H1 (cell line): ENCODE measurements around the gene UBE2I. TPM values are rescaled to one million over a fixed set of nuclear protein-coding genes. Genes with fewer than 3 reads are reported as not detected.

Experiments
- ASH2L ChIP-seq: fragments of 200-600, 300-600 bp; sonication (generic); IDR thresholded peaks from one replicate; pipeline ENCODE4 v1.7.1; 2017; ENCODE audit warnings: low read length
- CBX8 ChIP-seq: fragments of 300-800, 300-1000 bp; sonication (generic); IDR thresholded peaks from 2 replicates; pipeline ENCODE4 v1.7.1; 2016; ENCODE audit warnings: low read depth, low read length, borderline replicate concordance
- CEBPB ChIP-seq: IDR thresholded peaks from 2 replicates; pipeline ENCODE4 v1.6.1; 2012; ENCODE audit warnings: low read depth, low read length
- CREB1 ChIP-seq: IDR thresholded peaks from 2 replicates; pipeline ENCODE4 v1.6.1; 2012; ENCODE audit warnings: inconsistent platforms
- EZH2 ChIP-seq: fragments of 200-600 bp; sonication (generic); IDR thresholded peaks from 2 replicates; pipeline ENCODE4 v1.7.1; 2012; ENCODE audit warnings: low read depth, mild to moderate bottlenecking, moderate library complexity, low read length, inconsistent platforms; ENCODE audit not compliant: severe bottlenecking
- POLR2A ChIP-seq, 2 experiments: IDR thresholded peaks; 1 replicate in 1 of 2; 2 replicates in 1 of 2; pipeline ENCODE4 v1.6.1; 2011; ENCODE audit warnings: low read depth in 2 of 2, low read length in 2 of 2, mild to moderate bottlenecking in 2 of 2; ENCODE audit errors: control extremely low read depth in 1 of 2
- POLR2AphosphoS5 ChIP-seq: IDR thresholded peaks from 2 replicates; pipeline ENCODE4 v1.6.1; 2011; ENCODE audit warnings: low read depth, low read length
- RBBP5 ChIP-seq: IDR thresholded peaks from 2 replicates; pipeline ENCODE4 v1.7.1; 2012; ENCODE audit warnings: low read depth, mild to moderate bottlenecking, inconsistent platforms, low read length, moderate library complexity, borderline replicate concordance
- RFX5 ChIP-seq: IDR thresholded peaks from 2 replicates; pipeline ENCODE4 v1.6.1; 2011; ENCODE audit warnings: low read depth, low read length, improper control_type of control experiment, borderline replicate concordance
- RNF2 ChIP-seq: fragments of 200-900, 300-1000 bp; sonication (generic); IDR thresholded peaks from 2 replicates; pipeline ENCODE4 v1.7.1; 2016; ENCODE audit warnings: borderline replicate concordance, low read depth, mild to moderate bottlenecking, antibody characterized with exemption, low read length; ENCODE audit not compliant: poor library complexity, severe bottlenecking; ENCODE audit errors: missing control alignments
- SIX5 ChIP-seq: IDR thresholded peaks from 2 replicates; pipeline ENCODE4 v1.6.1; 2011; ENCODE audit warnings: mild to moderate bottlenecking, low read depth, low read length
- SP1 ChIP-seq: IDR thresholded peaks from 2 replicates; pipeline ENCODE4 v1.6.1; 2011; ENCODE audit warnings: low read depth, low read length
- SP2 ChIP-seq: IDR thresholded peaks from 2 replicates; pipeline ENCODE4 v1.6.1; 2012; ENCODE audit warnings: mild to moderate bottlenecking, low read length, inconsistent platforms
- SP4 ChIP-seq: IDR thresholded peaks from 2 replicates; pipeline ENCODE4 v1.6.1; 2012; ENCODE audit warnings: low read length, inconsistent platforms
- TAF1 ChIP-seq: IDR thresholded peaks from 2 replicates; pipeline ENCODE4 v1.6.1; 2011; ENCODE audit warnings: mild to moderate bottlenecking, low read depth, low read length
- TCF12 ChIP-seq: IDR thresholded peaks from 2 replicates; pipeline ENCODE4 v1.6.1; 2011; ENCODE audit warnings: low read depth, mild to moderate bottlenecking, low read length
- polyA plus RNA-seq, 7 experiments: library from polyadenylated mRNA; depleted of rRNA in 3 of 7; stranded (reverse) in 5 of 7; unstranded in 2 of 7; fragments of >200 nt in 5 of 7; fragments of 200-250 nt in 2 of 7; gene quantifications; 1 replicate in 5 of 7; 2 replicates in 1 of 7; 4 replicates in 1 of 7; pipeline versions ENCODE4 v1.2.1 to v1.2.3, GENCODE V29; 2011 to 2013; ENCODE audit warnings: missing spikeins in 2 of 7, mixed read lengths in 2 of 7
- total RNA-seq: library from RNA; stranded (reverse); fragmentation: NEBNext Ultra II Directional; extraction: Animal tissue kit (Norgen Biotek cat#: 25700); gene quantifications from 2 replicates; pipeline ENCODE4 v1.2.1, GENCODE V29; 2021

The UBE2I gene
- total and polyA plus RNA-seq, 2 of the 8 experiments (the other 6 are each of a cell fraction or from before 2014, with no cell fraction given), result 148 to 268 TPM

DNA sequence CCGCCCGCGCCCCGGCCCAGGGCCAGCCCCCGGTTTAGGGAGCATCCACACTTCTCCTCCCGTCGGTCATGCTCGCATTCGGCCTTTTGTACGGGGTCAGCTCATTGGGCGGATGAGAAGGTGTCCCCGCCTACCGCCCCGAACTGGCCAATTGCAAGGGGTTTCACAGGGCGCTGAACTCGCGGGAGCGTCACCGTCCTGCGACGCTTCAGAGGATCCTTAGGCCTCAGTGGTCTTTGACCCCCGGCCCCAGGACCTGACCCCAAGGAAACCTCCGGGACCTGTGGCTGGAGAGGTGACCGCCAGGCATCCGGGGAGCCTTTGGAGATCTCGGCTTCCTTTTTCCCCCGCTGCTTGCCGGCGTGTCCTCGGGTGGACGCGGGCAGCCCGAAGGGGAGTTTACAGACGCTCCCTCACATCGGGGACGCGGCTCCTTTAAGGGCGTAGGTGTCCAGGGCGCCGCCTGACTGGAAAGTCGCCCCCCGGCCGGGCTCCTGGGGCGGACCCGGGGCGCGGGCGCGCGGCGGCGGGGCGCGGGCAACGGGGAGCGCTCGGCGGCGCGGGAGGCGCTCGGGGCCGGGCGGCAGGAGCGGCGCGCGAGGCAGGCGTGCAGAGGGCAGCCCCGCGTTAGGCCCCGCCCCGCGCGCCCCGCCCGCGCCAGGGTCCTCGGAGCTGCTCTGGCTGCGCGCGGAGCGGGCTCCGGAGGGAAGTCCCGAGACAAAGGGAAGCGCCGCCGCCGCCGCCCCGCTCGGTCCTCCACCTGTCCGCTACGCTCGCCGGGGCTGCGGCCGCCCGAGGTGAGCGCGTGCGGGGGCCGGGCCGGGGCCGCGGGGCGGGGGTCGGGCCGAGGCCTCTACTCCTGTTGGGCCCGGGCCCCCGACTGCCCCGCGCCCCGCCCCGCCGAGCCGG lies at the start of gene UBE2I (continued):
- TF ChIP-seq EZH2, result no peak
- TF ChIP-seq POLR2AphosphoS5, result peak; percentile 41; the same call in 1 of the 2 replicates
- no peak for TF ChIP-seq RNF2
- peak; percentile 98 for TF ChIP-seq CREB1
- TF ChIP-seq SP2, result peak; percentile 31; the same call in 1 of the 2 replicates
- TF ChIP-seq CEBPB, result no peak
- TF ChIP-seq SP1, result peak; percentile 97
- TF ChIP-seq RFX5, result no peak
- TF ChIP-seq POLR2A (IDR thresholded peaks at IDR 0.05; ENCODE audit: control extremely low read depth in 1 of 2, low read depth in 2 of 2, low read length in 2 of 2), result peak in 1 of 2 experiments; percentile 54; a peak in 1 of 3 replicates
- peak; percentile 49; the same call in 1 of the 2 replicates for TF ChIP-seq RBBP5
- no peak for TF ChIP-seq TCF12
- TF ChIP-seq CBX8, result no peak
- peak; percentile 83 for TF ChIP-seq TAF1
- TF ChIP-seq SIX5, result no peak; the same call in 1 of the 2 replicates
- TF ChIP-seq SP4, result peak; percentile 90
- peak; percentile 54 for TF ChIP-seq ASH2L
